Activated CD4-positive, alpha-beta T cell treated with anti-CD3 and anti-CD28 coated beads for 48 hours (primary cell): ENCODE results near the gene SAMHD1.
"Not testable (repeated sequence)": the region's sequence is repeated elsewhere in the genome, so short reads cannot be mapped to it uniquely, and the experiment has no call there.

ENCODE experiments used
- DNase-seq: peaks from one replicate; pipeline ENCODE4 v3.0.0-alpha.2; 2020

The SAMHD1 gene

DNA sequence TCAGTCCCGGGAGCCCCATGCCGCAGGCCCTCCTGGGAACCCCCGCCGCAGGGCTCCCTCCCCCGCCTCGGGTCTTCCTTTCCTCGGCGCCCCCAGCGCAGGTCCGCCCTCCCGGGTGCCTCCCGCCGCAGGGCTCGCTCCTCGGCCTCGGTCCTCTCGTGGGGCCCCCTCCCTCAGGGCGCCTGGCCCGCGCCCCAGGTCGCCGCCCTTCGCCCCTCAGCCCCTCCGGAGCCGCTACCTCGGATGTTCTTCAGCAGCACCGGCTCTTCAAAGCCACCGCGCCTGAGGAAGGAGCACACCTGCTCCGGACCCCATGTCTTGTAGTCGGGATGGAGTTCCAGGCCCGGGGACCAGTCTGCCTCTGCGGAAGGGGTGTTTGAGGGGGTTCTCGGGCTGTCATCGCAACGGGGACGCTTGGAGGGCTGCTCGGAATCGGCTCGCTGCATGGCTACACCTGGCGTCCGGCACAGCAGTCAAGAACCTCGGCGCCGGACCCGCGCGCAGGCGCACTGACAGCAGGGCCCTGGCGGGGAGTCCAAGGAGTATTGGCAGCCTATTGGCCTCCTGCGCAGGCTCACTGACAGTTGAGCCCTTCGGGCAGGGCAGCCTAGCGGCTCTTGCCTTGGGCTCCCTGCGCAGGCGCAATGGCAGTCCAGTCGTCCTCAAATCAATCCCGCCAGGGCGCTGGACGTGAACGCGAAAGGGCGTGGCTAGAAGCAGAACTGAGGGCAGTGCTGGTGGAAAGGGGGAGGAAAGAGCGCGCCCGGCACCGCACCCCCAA, at the start of gene SAMHD1:
Gene SAMHD1 (minus strand): TSS at position 511 of the 781 bp plus-strand sequence. CDS start 65 bp downstream, at position 446.
- peak; percentile 93 for DNase-seq

DNA sequence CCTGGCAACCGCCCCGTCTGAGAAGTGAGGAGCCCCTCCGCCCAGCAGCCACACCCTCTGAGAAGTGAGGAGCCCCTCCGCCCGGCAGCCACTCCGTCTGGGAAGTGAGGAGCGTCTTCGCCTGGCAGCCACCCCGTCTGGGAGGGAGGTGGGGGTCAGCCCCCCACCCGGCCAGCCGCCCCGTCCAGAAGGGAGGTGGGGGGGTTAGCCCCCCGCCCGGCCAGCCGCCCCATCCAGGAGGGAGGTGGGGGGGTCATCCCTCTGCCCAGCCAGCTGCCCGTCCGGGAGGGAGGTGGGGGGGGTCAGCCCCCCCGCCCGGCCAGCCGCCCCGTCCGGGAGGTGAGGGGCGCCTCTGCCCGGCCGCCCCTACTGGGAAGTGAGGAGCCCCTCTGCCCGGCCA, 48.7 kb upstream of the SAMHD1 start:
- not testable (repeated sequence) for DNase-seq

- DNase-seq = no peak
These were observed 47.1 kb upstream of the SAMHD1 start for GRCh38 chr20:36998652-36999051.

DNA sequence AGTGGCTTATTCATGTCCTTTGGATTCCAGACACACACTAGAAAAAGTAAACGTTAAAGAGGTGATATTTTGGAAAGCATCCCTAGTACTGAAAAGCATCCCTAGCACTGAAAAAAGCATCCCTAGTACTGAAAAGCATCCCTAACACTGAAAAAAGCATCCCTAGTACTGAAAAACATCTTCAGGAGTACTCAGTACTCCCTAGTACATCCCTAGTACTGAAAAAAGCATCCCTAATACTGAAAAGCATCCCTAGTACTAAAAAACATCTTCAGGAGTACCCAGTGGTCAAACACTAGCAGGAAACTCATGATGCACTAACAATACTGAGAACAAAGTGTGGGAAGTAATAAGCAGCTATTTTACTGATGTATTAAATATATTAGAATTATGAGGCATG, 45.6 kb upstream of the SAMHD1 start:
- no peak for DNase-seq

DNA sequence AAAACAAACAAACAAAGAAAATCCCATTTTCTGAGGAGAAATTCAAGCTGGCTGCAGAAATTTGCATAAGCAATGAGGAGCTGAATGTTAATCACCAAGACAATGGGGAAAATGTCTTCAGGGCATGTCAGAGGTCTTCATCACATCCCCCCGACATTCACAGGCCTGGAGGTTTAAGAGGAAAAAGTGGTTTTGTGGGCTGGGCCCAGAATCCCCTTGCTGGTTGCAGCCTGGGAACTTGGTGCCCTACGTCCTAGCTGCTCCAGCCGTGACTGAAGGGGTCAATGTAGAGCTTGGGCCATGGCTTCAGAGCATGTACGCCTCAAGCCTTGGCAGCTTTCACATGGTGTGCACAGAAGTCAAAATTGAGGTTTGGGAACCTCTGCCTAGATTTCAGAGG, 42.7 kb upstream of the SAMHD1 start:
- not testable (repeated sequence) for DNase-seq

GRCh38 chr20:36992802-36993334, 41.4 kb upstream of the SAMHD1 start:
- no peak for DNase-seq

GRCh38 chr20:36991703-36992102, 40.2 kb upstream of the SAMHD1 start:
- no peak for DNase-seq

DNA sequence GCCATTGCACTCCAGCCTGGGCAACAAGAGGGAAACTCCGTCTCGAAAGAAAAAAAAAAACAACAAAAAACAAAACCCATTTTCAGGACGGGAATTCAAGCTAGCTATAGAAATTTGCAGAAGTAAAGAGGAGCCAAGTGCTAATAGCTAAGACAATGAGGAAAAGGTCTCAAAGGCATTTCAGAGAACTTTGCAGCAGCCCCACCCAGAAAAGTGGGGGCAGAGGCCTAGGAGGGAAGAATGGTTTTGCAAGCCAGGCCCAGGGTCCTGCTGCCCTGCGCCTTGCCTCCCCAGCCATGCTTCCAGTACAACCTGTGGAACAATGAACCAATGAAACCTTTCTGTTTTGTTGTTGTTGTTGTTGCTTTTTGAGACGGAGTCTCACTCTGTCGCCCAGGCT, 38.3 kb upstream of the SAMHD1 start:
- no peak for DNase-seq

- DNase-seq = peak; percentile 12
These were observed 37.0 kb upstream of the SAMHD1 start for GRCh38 chr20:36988494-36988966.

DNA sequence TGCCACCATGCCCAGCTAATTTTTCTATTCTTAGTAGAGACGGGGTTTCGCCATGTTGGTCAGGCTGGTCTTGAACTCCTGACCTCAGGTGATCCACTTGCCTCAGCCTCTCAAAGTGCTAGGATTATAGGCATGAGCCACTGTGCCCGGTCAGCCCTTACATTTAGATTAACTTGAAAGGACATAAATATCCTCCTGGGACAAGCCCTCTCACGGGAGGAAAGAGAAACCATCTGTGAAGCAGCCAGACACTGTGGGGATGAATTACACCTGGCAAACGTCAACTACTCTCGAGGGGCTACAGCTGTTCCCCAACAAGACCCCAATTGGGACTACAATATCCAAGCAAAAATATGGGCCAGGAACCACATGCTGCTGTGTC, 32.7 kb upstream of the SAMHD1 start:
- no peak for DNase-seq

DNA sequence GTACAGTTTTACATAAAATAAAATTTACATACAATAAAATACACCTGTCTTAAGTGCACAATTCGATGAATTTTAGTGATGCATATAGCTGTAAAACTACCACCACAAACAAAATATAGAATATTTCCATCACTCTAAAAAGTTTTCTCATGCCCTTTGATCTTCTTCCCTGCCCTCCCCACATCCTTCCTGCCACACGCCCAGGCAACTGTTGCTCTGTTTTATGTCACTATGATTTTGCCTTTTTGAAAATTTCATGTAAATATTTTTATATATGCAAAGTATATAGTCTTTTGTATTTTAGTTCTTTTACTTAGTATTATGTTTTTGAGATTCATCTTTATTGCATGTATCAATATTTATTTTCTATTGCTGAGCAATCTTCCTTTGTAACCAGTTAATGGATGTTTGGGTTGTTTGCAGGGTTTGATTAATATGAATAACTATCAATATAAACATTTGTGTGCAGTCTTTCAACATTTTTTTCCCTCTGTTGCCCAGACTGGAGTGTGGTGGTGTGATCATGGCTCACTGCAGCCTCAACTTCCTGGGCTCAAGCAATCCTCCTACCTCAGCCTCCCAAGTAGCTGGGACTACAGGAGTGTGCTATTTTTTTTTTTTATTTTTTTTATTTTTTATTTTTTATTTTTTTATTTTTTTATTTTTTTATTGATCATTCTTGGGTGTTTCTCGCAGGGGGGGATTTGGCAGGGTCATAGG, 23.8 kb upstream of the SAMHD1 start:
- peak; percentile 36 for DNase-seq

- no peak for DNase-seq
These were observed 23.2 kb upstream of the SAMHD1 start for GRCh38 chr20:36974660-36975059.

DNA sequence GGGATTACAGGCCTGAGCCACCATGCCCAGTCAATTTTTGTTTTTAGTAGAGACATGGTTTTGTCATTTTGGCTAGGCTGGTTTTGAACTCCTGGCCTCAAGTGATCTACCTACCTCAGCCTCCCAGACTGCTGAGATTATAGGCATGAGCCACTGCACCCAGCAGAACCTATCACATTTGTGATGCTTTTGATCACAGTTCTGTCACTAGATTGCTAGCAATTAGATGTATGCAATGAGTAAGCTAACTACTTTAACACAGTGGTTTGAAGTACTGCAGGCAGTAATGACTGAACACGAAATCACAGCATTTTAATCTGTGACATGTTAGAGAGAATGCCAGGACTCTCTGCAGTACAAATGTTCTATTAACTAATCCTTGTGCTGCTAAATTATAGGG, 19.6 kb upstream of the SAMHD1 start:
- peak; percentile 24 for DNase-seq

DNA sequence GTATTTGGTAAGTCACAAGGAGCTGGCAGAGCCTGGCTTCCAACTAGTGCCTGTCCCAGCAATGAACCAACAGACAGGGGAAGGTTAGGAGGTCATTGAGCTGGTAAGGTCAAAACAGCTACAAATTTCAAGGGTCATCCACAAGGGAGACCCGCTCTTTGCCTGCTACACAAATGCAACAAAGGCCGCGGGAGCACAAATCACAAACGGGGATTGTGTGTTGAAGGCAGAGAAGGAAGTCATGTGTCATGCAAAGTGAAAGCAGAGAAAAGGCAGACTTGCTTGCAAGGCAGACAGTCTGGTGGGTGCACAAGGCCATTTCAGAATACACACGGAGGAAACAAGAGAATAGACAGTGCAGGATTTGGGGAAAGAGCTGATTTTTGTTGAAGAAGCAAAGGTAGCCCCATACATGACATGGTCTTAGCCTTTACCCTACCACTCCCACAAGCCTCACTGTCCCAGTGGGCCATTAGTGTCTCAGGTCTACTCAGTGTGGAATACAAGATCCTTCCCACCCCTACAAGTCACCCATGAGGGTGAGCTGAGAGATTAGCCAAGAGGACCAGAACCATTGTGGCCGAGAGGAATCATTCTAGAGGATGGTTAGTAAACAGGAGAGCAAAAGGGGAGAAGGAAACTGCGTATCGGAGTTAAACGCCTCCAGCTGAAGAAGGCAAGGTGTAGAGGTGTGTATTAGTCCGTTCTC, 18.1 kb upstream of the SAMHD1 start:
- peak; percentile 45 for DNase-seq

DNA sequence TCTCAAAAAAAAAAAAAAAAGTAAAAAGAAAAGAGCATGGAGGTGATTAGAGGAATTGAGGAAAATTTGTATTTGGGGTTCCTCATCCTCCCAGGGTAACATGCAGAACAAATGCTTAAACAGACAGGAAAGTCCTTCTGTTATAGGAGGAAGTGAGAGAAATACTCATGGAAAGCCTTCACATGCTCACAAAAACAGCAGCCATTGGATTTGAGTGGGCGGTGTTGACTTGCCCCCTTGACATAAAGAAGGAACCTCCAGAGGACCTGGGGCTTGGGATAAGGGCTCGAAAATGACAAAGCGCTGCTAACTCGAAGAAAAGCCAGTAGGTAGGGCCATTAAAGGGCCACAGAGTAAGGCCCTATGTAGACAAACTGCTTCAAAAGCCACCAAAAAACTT, 17.5 kb upstream of the SAMHD1 start:
- no peak for DNase-seq

- DNase-seq = no peak
These were observed 16.1 kb upstream of the SAMHD1 start for GRCh38 chr20:36967636-36968035.

DNA sequence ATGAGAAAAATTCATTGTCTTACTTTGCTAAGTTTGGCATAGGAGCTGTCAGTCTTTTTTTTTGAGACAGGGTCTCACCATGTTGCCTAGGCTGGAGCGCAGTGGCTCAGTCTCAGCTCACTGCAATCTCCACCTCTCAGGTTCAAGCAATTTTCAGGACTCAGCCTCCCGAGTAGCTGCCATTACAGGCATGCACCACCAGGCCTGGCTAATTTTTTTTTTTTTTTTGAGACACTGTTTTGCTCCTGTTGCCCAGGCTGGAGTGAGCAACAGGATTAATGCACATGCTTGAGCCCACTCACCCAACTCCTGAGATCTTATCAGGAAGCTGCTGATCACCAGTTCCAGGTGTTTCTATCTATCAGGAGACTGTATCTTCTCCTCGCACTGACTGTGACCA, 15.5 kb upstream of the SAMHD1 start:
- not testable (repeated sequence) for DNase-seq

DNA sequence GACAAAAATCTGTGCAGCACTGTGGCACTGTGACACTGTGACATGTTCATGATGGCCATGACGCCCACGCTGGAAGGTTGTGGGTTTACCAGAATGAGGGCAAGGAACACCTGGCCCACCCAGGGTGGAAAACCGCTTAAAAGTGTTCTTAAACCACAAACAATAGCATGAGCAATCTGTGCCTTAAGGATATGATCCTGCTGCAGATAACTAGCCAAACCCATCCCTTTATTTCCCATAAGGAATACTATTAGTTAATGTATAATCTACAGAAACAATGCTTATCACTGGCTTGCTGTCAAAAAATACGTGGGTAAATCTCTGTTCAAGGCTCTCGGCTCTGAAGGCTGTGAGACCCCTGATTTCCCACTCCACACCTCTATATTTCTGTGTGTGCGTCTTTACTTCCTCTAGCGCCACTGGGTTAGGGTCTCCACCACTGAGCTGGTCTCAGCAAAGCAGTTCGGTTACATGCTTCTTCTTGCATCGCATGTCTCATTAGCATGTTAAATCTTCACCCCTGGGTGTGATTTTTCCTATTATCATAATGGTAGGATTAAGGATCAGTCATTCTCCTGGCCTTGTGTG, 10.9 kb upstream of the SAMHD1 start:
- DNase-seq = not testable (repeated sequence)

- DNase-seq = no peak
These were observed 7.7 kb upstream of the SAMHD1 start for GRCh38 chr20:36959242-36959641.

DNA sequence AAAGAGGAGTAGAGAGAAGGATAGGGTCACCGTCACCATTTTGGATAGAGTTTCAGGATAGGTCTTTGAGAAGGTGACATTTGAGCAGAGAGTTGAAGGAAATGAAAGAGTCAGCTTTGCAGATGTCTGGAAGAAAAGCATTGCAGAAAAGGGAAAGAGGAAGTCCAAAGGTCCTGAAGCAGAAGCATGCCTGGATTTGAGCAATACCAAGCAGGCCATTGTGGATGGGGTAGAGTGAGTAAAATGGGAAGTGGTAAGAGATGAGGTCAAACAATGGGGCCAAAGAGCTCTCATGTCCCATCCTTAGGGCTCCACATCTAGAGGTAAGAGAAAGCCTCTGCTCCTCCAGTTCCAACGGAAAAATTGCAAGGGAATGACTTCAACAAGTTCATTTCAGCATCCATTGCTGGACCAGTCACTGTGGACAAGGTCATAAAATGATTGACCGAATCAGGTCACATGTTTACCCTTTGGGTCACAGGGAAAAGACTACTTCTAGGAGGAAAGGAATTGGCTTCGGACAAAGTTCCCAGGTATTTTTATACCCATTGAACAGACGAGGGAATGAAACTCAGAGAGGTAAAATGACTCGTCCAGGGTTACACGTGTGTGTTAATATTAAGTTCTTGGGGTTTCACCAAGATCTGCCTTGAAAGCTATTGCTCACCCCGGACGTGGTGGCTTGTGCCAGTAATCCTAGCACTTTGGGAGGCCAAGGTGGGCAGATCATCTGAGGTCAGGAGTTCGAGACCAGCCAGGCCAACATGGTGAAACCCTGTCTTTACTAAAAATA, 6.6 kb upstream of the SAMHD1 start:
- DNase-seq = peak; percentile 49

- no peak for DNase-seq
These were observed 5.2 kb upstream of the SAMHD1 start for GRCh38 chr20:36956674-36957073.

DNA sequence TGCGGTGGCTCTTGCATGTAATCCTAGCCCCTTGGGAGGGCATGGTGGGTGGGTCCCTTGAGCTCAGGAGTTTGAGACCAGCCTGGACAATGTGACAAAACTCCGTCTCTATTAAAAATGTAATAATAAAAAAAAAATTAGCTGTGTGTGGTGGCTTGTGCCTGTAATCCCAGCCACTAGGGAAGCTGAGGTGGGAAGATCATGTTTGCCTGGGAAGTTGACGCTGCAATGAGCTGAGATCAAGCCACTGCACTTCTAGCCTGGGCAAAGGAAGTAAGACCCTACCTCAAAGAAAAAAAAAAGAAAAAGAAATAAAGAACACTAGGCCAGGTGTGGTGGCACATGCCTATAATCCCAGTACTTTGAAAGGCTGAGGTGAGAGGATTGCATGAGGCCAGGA, 4.5 kb upstream of the SAMHD1 start:
- no peak for DNase-seq
